G401 (cell line): ENCODE measurements around the gene SEMA6B. TPM values are rescaled to one million over a fixed set of nuclear protein-coding genes. Genes with fewer than 3 reads are reported as not detected.

ENCODE experiments used
- DNase-seq: peaks from one replicate; pipeline ENCODE4 v3.0.0-alpha.2; 2015; ENCODE audit warnings: low spot score
- in situ Hi-C: cut with HindIII; loops from 2 replicates; pipeline ENCODE4 v1.10.0; 2016; ENCODE audit warnings: low sequenced_read_pairs, mixed read lengths
- total RNA-seq: library from RNA; depleted of rRNA; stranded (reverse); fragments of >200 nt; shearing (Covaris generic); gene quantifications from 2 replicates; pipeline ENCODE4 v1.2.3, GENCODE V29; 2014; rRNA removed

SEMA6B gene
- total RNA-seq, 1 experiment from 2014 or later, result 162 TPM

- in situ Hi-C loops, result no loop called here
- DNase-seq, result no peak
Measured at GRCh38 chr19:4502282-4503131, 57.0 kb downstream of the SEMA6B start.

GRCh38 chr19:4501691-4502090 is 57.8 kb downstream of the SEMA6B start:
- DNase-seq, result no peak
- in situ Hi-C loops, result no loop called here

- in situ Hi-C loops, result no loop called here
- DNase-seq, result no peak
Measured at GRCh38 chr19:4500841-4501591, 58.5 kb downstream of the SEMA6B start.

- in situ Hi-C loops, result no loop called here
Measured at GRCh38 chr19:4499855-4500254, 59.6 kb downstream of the SEMA6B start.

GRCh38 chr19:4499318-4499717 is 60.2 kb downstream of the SEMA6B start:
- in situ Hi-C loops, result no loop called here
- DNase-seq, result no peak

More at GRCh38 chr19:4499855-4500254, 59.6 kb downstream of the SEMA6B start:
- DNase-seq, result no peak

- in situ Hi-C loops, result no loop called here
- DNase-seq, result no peak
Measured at GRCh38 chr19:4498694-4499093, 60.8 kb downstream of the SEMA6B start.

GRCh38 chr19:4497770-4498389 is 61.6 kb downstream of the SEMA6B start:
- DNase-seq, result no peak
- in situ Hi-C loops, result no loop called here

GRCh38 chr19:4496304-4496703 is 63.2 kb downstream of the SEMA6B start:
- in situ Hi-C loops, result no loop called here
- no peak for DNase-seq

- in situ Hi-C loops, result no loop called here
- no peak for DNase-seq
Measured at GRCh38 chr19:4495471-4495870, 64.0 kb downstream of the SEMA6B start.

GRCh38 chr19:4494691-4495064 is 64.8 kb downstream of the SEMA6B start:
- in situ Hi-C loops, result no loop called here

GRCh38 chr19:4493929-4494690 is 65.4 kb downstream of the SEMA6B start:
- in situ Hi-C loops, result no loop called here
- DNase-seq, result no peak

More at GRCh38 chr19:4494691-4495064, 64.8 kb downstream of the SEMA6B start:
- no peak for DNase-seq

- DNase-seq, result no peak
- in situ Hi-C loops, result no loop called here
Measured at GRCh38 chr19:4493104-4493928, 66.2 kb downstream of the SEMA6B start.

Other genes with a start within 250 kb of the SEMA6B start
- gene STAP2, start 220.9 kb downstream of the SEMA6B start, total RNA-seq, result 26.0 and 29.8 TPM in 2 replicates
- 29.5 and 51.3 TPM in 2 replicates for gene MPND, start 216.1 kb downstream of the SEMA6B start, total RNA-seq
- 95.8 and 109 TPM in 2 replicates for gene SH3GL1, start 159.1 kb downstream of the SEMA6B start, total RNA-seq
- 39.4 and 46.0 TPM in 2 replicates for gene CHAF1A, start 157.0 kb downstream of the SEMA6B start, total RNA-seq
- gene UBXN6, start 101.9 kb downstream of the SEMA6B start, total RNA-seq, result 59.6 and 72.8 TPM in 2 replicates
- gene HDGFL2, start 87.4 kb downstream of the SEMA6B start, total RNA-seq, result 86.6 and 106 TPM in 2 replicates
- gene PLIN4, start 41.2 kb downstream of the SEMA6B start, total RNA-seq, result 0.18 and 0.34 TPM in 2 replicates
- 3.5 TPM in 1 of 2 replicates, not detected in the other for gene PLIN5, start 24.5 kb downstream of the SEMA6B start, total RNA-seq
- 0.25 and 0.41 TPM in 2 replicates for gene LRG1, start 19.6 kb downstream of the SEMA6B start, total RNA-seq
- gene TNFAIP8L1, start 79.8 kb upstream of the SEMA6B start, total RNA-seq, result 5.7 and 6.6 TPM in 2 replicates
- 182 and 187 TPM in 2 replicates for gene MYDGF, start 110.7 kb upstream of the SEMA6B start, total RNA-seq
- 20.4 and 22.5 TPM in 2 replicates for gene DPP9, start 164.2 kb upstream of the SEMA6B start, total RNA-seq
- 21.5 and 26.6 TPM in 2 replicates for gene FEM1A, start 232.1 kb upstream of the SEMA6B start, total RNA-seq